Stimulated activated CD4-positive, alpha-beta T cell treated with anti-CD3 and anti-CD28 coated beads, Interleukin-1b, Interleukin-23, amount 100 ng/mL, for 4 hours (primary cell): ENCODE measurements around the gene STK25.
"Not testable (repeated sequence)": the region's sequence is repeated elsewhere in the genome, so short reads cannot be mapped to it uniquely, and the experiment has no call there.

Source experiments
- DNase-seq, 2 donors: peaks; one replicate each; pipeline ENCODE4 v3.0.0-alpha.2; 2020; ENCODE audit warnings: low read depth in 2 of 2

STK25 gene

GRCh38 chr2:241509155-241509784 lies 886 bp upstream of the STK25 start:
- peak in 1 of 2 donors; percentile 7 for DNase-seq

DNA sequence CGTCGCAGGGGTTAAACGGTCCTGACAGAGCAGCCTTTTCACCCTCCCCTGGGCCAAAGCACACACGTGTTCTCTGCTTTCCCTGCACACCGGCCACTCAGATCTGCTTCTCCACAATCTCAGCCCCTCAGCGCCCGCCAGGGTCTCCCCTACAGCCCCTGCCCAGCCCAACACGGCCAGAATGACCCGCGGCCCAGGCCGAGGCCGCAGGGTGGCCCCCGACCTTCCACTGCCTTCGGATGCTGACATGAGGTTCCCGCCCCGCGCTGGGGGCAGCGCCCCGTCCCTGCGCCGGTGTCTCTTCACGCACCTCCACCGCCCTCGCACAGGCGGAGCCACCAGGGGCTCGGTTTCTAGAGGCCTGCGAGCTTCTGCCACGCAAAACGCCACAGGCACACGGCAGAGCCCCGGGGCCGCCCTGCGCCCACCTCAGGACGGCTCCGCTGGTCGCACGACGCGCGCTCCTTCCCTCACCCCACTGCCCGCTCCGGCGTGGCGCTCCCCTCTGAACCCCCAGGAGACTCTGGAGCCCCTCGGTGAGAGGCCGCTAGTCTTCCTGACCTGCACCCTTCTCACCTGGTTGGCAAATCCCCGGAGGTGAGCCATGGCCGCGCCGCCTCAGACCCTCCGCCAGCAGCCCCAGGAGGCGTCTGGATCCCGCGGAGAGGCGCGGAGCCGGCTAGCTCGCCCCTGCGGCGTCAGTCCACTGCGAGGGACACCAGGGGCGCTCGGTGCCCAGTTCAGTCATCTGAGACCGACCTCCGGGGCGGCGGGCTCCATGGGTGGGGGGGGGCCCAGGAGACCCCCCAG lies 749 bp downstream of the STK25 start:
- peak; percentile 13 to 28 for DNase-seq

DNA sequence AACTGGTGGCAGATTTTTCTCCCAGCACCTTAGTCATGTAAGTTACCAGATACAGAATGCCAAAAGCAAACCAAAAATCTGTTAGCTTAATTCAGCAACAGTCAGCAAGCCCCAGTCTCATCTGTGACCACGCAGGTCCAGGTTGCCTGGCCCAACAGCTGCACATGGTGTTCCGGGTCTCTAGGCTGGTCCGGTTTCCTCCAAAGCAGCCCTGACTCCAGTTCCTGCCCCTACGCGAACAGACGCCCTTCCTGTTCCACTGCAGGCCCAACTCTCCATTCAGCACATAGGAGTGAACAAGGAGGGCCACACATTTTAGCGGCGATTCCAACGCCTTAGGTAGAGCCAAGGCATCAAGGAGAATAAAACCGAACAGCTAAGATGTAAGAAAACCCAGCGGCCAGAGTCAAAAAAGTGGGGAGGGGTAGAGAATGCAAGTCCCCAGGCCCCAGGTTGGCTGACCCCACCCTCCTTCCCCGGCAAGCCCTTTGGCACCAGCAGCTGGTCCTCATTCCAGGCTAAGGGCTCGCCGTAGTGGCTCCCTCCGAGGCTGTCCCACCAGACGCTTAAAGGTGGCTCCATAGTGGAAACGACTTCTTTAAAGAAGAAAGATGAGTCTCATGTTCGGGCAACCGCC lies 1.5 kb downstream of the STK25 start:
- no peak for DNase-seq

DNA sequence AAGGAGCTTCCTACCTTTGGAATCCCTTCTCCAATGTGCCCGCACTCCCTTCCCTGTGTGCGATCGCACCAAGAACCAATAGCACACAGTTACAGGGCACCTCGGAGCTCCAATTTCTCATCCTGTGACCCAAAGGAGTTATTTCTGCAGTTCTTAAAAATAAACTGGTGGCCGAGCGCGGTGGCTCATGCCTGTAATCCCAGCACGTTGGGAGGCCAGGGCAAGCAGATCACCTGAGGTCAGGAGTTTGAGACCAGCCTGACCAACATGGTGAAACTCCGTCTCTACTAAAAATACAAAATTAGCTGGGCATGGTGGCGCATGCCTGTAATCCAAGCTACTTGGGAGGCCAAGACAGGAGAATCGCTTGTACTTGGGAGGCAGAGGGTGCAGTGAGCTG lies 2.1 kb downstream of the STK25 start:
- DNase-seq, result not testable (repeated sequence)

- DNase-seq, result no peak
Measured at GRCh38 chr2:241505781-241506201, 2.6 kb downstream of the STK25 start.

GRCh38 chr2:241505086-241505780 lies 3.2 kb downstream of the STK25 start:
- no peak for DNase-seq

DNA sequence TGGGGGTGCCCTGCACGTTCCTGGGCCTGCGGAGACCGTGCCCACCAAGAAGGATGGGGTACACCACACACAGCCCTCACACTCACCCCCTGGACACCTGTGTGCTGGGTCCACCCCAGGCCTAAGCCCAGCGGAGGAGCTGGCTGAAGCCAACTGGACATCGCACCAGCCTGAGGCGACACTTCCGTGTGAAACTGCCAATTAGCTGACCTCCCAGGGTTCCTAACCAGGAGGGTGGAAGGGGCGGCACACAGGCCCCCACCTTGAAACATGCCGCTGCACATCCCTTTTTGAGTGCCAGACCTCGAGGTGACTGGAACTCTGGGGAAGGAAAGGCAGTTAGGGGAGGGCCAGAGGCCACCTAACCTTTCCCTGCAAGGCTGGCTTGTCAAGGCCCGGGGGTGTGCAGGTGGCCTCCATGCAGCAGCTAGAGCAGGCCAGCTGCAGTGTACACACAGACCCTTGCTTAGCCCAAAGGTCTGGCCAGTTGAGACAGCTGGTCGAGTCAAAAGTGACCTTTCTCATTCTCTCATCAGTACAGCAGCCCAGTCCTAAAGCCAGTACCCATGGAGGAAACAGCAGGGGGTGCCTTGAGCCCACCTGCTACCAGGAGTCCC lies 4.5 kb downstream of the STK25 start:
- no peak for DNase-seq

- DNase-seq, result no peak
Measured at GRCh38 chr2:241502281-241502680, 6.1 kb downstream of the STK25 start.

DNA sequence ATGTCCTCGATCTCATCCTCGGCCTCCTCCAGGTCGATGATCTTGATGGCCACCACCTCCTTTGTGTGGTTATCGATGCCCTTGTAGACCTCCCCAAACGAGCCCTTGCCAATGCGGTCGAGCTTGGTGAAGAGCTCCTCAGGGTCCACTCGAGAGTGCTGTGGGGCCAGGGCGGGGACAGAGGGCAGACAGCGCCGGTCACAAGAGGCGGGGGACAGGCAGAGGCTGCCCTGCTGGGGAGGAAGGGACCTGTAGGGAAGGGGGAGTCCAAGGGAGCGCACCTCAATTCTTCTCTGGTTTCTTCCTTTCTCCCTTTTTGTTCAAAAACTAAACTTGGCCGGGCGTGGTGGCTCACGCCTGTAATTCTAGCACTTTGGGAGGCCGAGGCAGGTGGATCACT lies 6.8 kb downstream of the STK25 start:
- no peak for DNase-seq

GRCh38 chr2:241501099-241501541 lies 7.3 kb downstream of the STK25 start:
- DNase-seq, result no peak

- no peak for DNase-seq
Measured at GRCh38 chr2:241500431-241500975, 7.9 kb downstream of the STK25 start.

GRCh38 chr2:241500016-241500415 lies 8.4 kb downstream of the STK25 start:
- DNase-seq, result no peak

DNA sequence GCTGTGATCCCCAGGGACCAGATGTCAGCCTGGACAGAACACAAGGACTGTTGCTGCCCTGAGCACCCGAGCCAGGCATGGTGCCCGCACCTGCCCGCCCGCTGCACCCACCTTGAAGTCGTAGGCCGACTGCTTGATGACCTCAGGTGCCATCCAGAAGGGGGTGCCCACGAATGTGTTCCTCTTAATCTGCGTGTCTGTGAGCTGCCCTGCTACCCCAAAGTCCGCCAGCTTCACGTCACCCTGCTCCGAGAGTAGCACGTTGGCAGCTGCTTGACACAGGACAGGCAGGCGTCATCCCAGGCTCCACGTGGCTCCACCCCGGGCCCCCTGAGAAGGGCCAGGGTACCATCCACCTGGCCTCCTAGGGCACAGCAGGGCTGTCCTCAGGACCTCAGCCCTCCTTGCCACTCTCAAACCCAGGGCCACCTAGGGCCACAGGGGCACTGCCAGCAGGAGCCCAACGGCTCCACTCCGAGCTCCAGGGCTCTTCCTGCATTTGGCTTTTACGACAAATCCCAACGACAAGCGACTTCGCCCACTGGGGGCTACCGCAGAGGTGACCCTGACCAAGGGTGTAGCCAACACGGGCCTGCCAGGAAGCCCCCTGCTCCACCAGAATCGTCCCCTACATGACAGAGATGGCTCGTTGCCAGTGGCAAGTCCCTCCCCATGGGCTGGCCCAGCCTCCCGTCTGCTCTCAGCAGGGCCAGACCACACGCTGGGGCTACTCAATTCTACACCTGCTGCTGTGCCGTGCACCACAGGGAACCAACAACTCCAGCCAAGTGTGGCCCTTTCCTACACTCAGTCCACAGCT lies 9.0 kb downstream of the STK25 start:
- DNase-seq, result no peak

GRCh38 chr2:241498115-241499070 lies 10.0 kb downstream of the STK25 start:
- no peak for DNase-seq

GRCh38 chr2:241496904-241497877 lies 11.2 kb downstream of the STK25 start:
- no peak for DNase-seq

DNA sequence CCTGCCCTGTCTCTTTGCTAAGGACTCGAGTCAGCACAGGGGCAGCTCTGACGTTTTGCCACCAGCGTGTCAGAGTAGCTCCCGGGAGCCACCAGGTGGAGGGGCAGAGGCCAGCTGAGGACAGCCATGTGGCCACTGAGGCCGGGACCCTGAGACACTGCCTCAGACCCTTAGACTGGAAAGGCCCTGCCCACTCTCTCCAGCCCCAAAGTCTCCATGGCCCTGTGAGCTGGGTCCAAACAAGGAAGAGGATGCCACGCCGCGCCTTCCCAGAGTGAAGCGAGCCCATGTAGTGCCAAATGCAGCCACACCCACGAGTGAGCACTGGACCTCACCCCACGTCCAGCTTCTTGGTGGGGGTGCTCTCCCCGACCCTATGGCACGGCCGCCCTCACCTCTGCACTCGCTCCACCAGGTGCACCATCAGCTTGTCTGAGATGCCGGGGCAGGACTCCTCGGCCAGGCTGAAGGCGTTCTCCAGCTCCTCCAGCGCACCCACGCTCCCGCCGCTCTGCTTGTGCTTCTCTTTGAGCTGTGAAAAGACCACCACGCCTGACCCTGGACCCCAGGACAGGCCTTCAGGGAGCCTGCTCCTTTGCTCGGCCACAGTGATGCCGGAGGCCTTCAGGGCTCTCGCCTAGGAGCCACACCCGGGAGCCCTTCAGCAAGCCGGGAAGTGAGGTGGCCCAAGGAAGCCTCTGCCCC lies 12.2 kb downstream of the STK25 start:
- no peak for DNase-seq

GRCh38 chr2:241495172-241496002 lies 13.0 kb downstream of the STK25 start:
- DNase-seq, result no peak
